K562 (cell line): ENCODE results near the gene CNTN5. TPM values are rescaled to one million over a fixed set of nuclear protein-coding genes. Genes with fewer than 3 reads are reported as not detected.
A peak's percentile ranks its signal among the peaks of the same experiment; 100 is the strongest.

Experiments used
- ATAC-seq: fragments of 200-7000 bp; cut with Tn5 transposase; 3 replicates; pipeline ENCODE4 v1.9.1; 2020; ENCODE audit warnings: moderate library complexity
- BruUV-seq: library from RNA; stranded (reverse); fragments of 400-500 nt; replicated peaks from 2 replicates; lab custom pipeline; 2021; lab: Mats Ljungman, UMichigan
- CTCF ChIA-PET: fragments of 300-600 bp; formaldehyde crosslinking; extraction: SDS; loops from one replicate; lab custom pipeline; 2021; ENCODE audit warnings: low intra/inter-chr PET ratio; lab: Yijun Ruan, JAX
- POLR2A ChIA-PET: fragments of 300-600, 350-650 bp; sonication (Branson Sonifier 250); formaldehyde crosslinking; extraction: SDS; loops from one replicate; lab custom pipeline; 2021; ENCODE audit warnings: antibody characterized with exemption, inconsistent platforms; lab: Yijun Ruan, JAX
- DNase-seq, 4 experiments: peaks; one replicate each; pipeline versions ENCODE4 v3.0.0 to v3.0.0-alpha.2; 2011 to 2018; ENCODE audit warnings: low spot score in 3 of 4, mixed read lengths in 3 of 4; ENCODE audit errors: extremely low read depth in 1 of 4
- FAIRE-seq: peaks from 2 replicates; lab custom pipeline; 2011; peaks lifted over from hg19 to GRCh38; lab: Jason Lieb, UNC
- H2AFZ ChIP-seq: 2 replicates; pipeline ENCODE4 v1.6.0; 2011; ENCODE audit warnings: low read depth, low read length, control low read depth, inconsistent platforms
- H3K27ac ChIP-seq: fragments of 200-600 bp; 3 replicates; pipeline ENCODE4 v1.8.0; 2011; ENCODE audit warnings: low read depth, mild to moderate bottlenecking, control low read depth, inconsistent platforms, low read length, moderate library complexity, mixed read lengths; ENCODE audit errors: extremely low read depth
- H3K27me3 ChIP-seq, 2 experiments: fragments of 300-600 bp in 1 of 2; 2 replicates in 1 of 2; 3 replicates in 1 of 2; pipeline versions ENCODE4 v1.6.0 to v1.8.0; 2011; ENCODE audit warnings: inconsistent platforms in 2 of 2, low read length in 2 of 2, mild to moderate bottlenecking in 1 of 2, mixed read lengths in 1 of 2, moderate library complexity in 1 of 2; ENCODE audit not compliant: control insufficient read depth in 2 of 2, insufficient read depth in 2 of 2
- H3K36me3 ChIP-seq: fragments of 300-600 bp; 3 replicates; pipeline ENCODE4 v1.8.0; 2011; ENCODE audit warnings: mild to moderate bottlenecking, low read length, inconsistent platforms; ENCODE audit not compliant: control insufficient read depth, insufficient read depth
- H3K4me1 ChIP-seq, 2 experiments: fragments of 200-600 bp in 1 of 2; replicated peaks in 1 of 2; 2 replicates in 1 of 2; 3 replicates in 1 of 2; pipeline versions ENCODE4 v1.5.1 to v1.8.0; 2011; ENCODE audit warnings: inconsistent platforms in 2 of 2, low read length in 2 of 2, mild to moderate bottlenecking in 1 of 2, mixed read lengths in 1 of 2, moderate library complexity in 1 of 2; ENCODE audit not compliant: control insufficient read depth in 2 of 2, insufficient read depth in 2 of 2
- H3K4me2 ChIP-seq: 2 replicates; pipeline ENCODE4 v1.6.1; 2011; ENCODE audit warnings: low read length, control low read depth, inconsistent platforms, mixed read lengths; ENCODE audit not compliant: insufficient read depth
- H3K4me3 ChIP-seq: fragments of 200-600 bp; sonication (generic), shearing (Covaris generic); 2 replicates; pipeline ENCODE4 v1.5.1; 2016; ENCODE audit warnings: control low read depth, inconsistent platforms
- H3K79me2 ChIP-seq: fragments of 200-600 bp; 3 replicates; pipeline ENCODE4 v1.8.0; 2011; ENCODE audit warnings: low read length, inconsistent platforms; ENCODE audit not compliant: control insufficient read depth, insufficient read depth
- H3K9ac ChIP-seq, 2 experiments: 2 replicates each; pipeline versions ENCODE4 v1.6.0 to v1.6.1; 2011; ENCODE audit warnings: low read depth in 2 of 2, low read length in 2 of 2, control low read depth in 1 of 2, inconsistent platforms in 1 of 2, mild to moderate bottlenecking in 1 of 2, mixed read lengths in 1 of 2; ENCODE audit not compliant: insufficient read depth in 1 of 2
- H3K9me1 ChIP-seq: one replicate; pipeline ENCODE4 v1.6.0; 2011; ENCODE audit warnings: inconsistent platforms, mild to moderate bottlenecking, low read length, moderate library complexity; ENCODE audit not compliant: control insufficient read depth, insufficient read depth
- H3K9me3 ChIP-seq: replicated peaks from 2 replicates; pipeline ENCODE4 v1.5.1; 2011; ENCODE audit warnings: low read depth, low read length, inconsistent platforms; ENCODE audit not compliant: control insufficient read depth, insufficient read depth
- H4K20me1 ChIP-seq: replicated peaks from 2 replicates; pipeline ENCODE4 v1.6.1; 2011; ENCODE audit warnings: low read length, inconsistent platforms, mixed read lengths; ENCODE audit not compliant: control insufficient read depth, insufficient read depth
- CCAR2 ChIP-seq: fragments of 200-400 bp; formaldehyde crosslinking; IDR thresholded peaks from 2 replicates; pipeline ENCODE4 v1.6.1; 2017; ENCODE audit warnings: mild to moderate bottlenecking, low read depth, low read length
- CHD2 ChIP-seq: IDR thresholded peaks from 2 replicates; pipeline ENCODE4 v1.6.1; 2011; ENCODE audit warnings: low read depth, low read length
- CREM ChIP-seq: IDR thresholded peaks from 2 replicates; pipeline ENCODE4 v1.6.1; 2014; ENCODE audit warnings: antibody characterized with exemption, low read depth
- DMBX1 ChIP-seq: fragments of 250-450 bp; sonication (Bioruptor Pico); IDR thresholded peaks from 2 replicates; pipeline ENCODE4 v1.8.0; 2022; ENCODE audit warnings: inconsistent platforms, mild to moderate bottlenecking, moderate library complexity, borderline replicate concordance
- ELK3 ChIP-seq: fragments of 450-650 bp; formaldehyde crosslinking; IDR thresholded peaks from 2 replicates; pipeline ENCODE4 v1.4.0; 2020; ENCODE audit warnings: mild to moderate bottlenecking
- ESRRB ChIP-seq: fragments of 250-450 bp; sonication (Bioruptor Pico); IDR thresholded peaks from 2 replicates; pipeline ENCODE4 v1.5.0; 2020; ENCODE audit warnings: mild to moderate bottlenecking, moderate library complexity, borderline replicate concordance
- FOS ChIP-seq: IDR thresholded peaks from 3 replicates; pipeline ENCODE4 v1.6.1; 2011; ENCODE audit not compliant: insufficient read length; ENCODE audit errors: extremely low read depth
- FOXJ2 ChIP-seq: fragments of 200-800 bp; sonication (Bioruptor generic); IDR thresholded peaks from 2 replicates; pipeline ENCODE4 v1.6.1; 2016; ENCODE audit warnings: missing genetic modification characterization, missing compliant biosample characterization
- HNRNPLL ChIP-seq: fragments of 200-400 bp; formaldehyde crosslinking; IDR thresholded peaks from 2 replicates; pipeline ENCODE4 v1.6.1; 2017; ENCODE audit warnings: low read length, low read depth, mild to moderate bottlenecking; ENCODE audit not compliant: poor library complexity, severe bottlenecking
- NCOA1 ChIP-seq: fragments of 450-650 bp; IDR thresholded peaks from 2 replicates; pipeline ENCODE4 v1.6.1; 2016; ENCODE audit warnings: low read depth
- PHF21A ChIP-seq: fragments of 450-650 bp; IDR thresholded peaks from 2 replicates; pipeline ENCODE4 v1.6.1; 2017; ENCODE audit warnings: low read depth, borderline replicate concordance
- POLR2G ChIP-seq: fragments of 200-400 bp; formaldehyde crosslinking; IDR thresholded peaks from 2 replicates; pipeline ENCODE4 v1.6.1; 2017; ENCODE audit warnings: low read depth, mild to moderate bottlenecking, antibody characterized with exemption, low read length, moderate library complexity
- RBFOX2 ChIP-seq: fragments of 200-400 bp; formaldehyde crosslinking; IDR thresholded peaks from 2 replicates; pipeline ENCODE4 v1.6.1; 2017; ENCODE audit warnings: low read depth, mild to moderate bottlenecking, low read length, moderate library complexity
- SAFB ChIP-seq: fragments of 200-400 bp; formaldehyde crosslinking; IDR thresholded peaks from 2 replicates; pipeline ENCODE4 v1.6.1; 2017; ENCODE audit warnings: low read depth, low read length, borderline replicate concordance
- SAFB2 ChIP-seq: fragments of 200-400 bp; formaldehyde crosslinking; IDR thresholded peaks from 2 replicates; pipeline ENCODE4 v1.6.1; 2018; ENCODE audit warnings: borderline replicate concordance, low read length, low read depth, moderate library complexity; ENCODE audit not compliant: severe bottlenecking
- TAF15 ChIP-seq: fragments of 200-400 bp; formaldehyde crosslinking; IDR thresholded peaks from 2 replicates; pipeline ENCODE4 v1.6.1; 2017; ENCODE audit warnings: mild to moderate bottlenecking, low read depth, low read length, moderate library complexity
- TCF7L2 ChIP-seq: fragments of 150-350 bp; IDR thresholded peaks from 2 replicates; pipeline ENCODE4 v1.6.1; 2016; ENCODE audit warnings: low read depth, mild to moderate bottlenecking, low read length, moderate library complexity
- ZNF75A ChIP-seq: fragments of 450-650 bp; formaldehyde crosslinking; IDR thresholded peaks from 2 replicates; pipeline ENCODE4 v1.4.0; 2020; ENCODE audit warnings: mild to moderate bottlenecking
- WGBS: fragments of 100-300 bp; shearing (Covaris generic); methylation state at CpG from one replicate; pipeline ENCODE4 v1.1.6; 2016; ENCODE audit warnings: low coverage, mixed read lengths; ENCODE audit not compliant: insufficient coverage; ENCODE audit errors: missing lambda C conversion rate; 5-methylcytosine and 5-hydroxymethylcytosine counted together
- in situ Hi-C: fragments of 300-500 bp; cut with MboI; formaldehyde crosslinking; loops from 4 replicates; pipeline ENCODE4 v1.15.0; 2018; ENCODE audit warnings: inconsistent platforms, mixed read lengths
- intact Hi-C: fragments of 100-400 bp; cut with micrococcal nuclease; formaldehyde crosslinking; loops from 2 replicates; pipeline ENCODE4 v1.14.2; 2022
- polyA plus RNA-seq, 8 experiments: library from polyadenylated mRNA; depleted of rRNA in 4 of 8; stranded (reverse) in 5 of 8; unstranded in 3 of 8; fragments of >200 nt; fragmentation: Nextera tagmentation in 2 of 8; fragmentation: Illumina TruSeq in 1 of 8; extraction: Ambion mirVana in 2 of 8; extraction: Trizol in 1 of 8; gene quantifications; 2 replicates each; pipeline versions ENCODE4 v1.2.1 to v1.2.3, GENCODE V29; 2011 to 2014; ENCODE audit warnings: inconsistent platforms in 1 of 8, missing spikeins in 1 of 8
- total RNA-seq, 7 experiments: library from RNA; depleted of rRNA in 6 of 7; stranded (reverse); fragments of >200 nt in 6 of 7; fragmentation: Illumina TruSeq in 2 of 7; extraction: Trizol in 2 of 7; gene quantifications; 2 replicates each; pipeline versions ENCODE4 v1.2.1 to v1.2.3, GENCODE V29; 2011 to 2021; ENCODE audit warnings: low replicate concordance in 1 of 7
- TF ChIP-seq, protein P1 (sequence below), 2 experiments: fragments of 450-650 bp; IDR thresholded peaks; 2 replicates each; pipeline ENCODE4 v1.6.1; 2016

CNTN5 gene
- total and polyA plus RNA-seq, 9 of the 15 experiments (the other 6 are each of a cell fraction or from before 2014, with no cell fraction given) = 0.03 TPM; not detected in 8

DNA sequence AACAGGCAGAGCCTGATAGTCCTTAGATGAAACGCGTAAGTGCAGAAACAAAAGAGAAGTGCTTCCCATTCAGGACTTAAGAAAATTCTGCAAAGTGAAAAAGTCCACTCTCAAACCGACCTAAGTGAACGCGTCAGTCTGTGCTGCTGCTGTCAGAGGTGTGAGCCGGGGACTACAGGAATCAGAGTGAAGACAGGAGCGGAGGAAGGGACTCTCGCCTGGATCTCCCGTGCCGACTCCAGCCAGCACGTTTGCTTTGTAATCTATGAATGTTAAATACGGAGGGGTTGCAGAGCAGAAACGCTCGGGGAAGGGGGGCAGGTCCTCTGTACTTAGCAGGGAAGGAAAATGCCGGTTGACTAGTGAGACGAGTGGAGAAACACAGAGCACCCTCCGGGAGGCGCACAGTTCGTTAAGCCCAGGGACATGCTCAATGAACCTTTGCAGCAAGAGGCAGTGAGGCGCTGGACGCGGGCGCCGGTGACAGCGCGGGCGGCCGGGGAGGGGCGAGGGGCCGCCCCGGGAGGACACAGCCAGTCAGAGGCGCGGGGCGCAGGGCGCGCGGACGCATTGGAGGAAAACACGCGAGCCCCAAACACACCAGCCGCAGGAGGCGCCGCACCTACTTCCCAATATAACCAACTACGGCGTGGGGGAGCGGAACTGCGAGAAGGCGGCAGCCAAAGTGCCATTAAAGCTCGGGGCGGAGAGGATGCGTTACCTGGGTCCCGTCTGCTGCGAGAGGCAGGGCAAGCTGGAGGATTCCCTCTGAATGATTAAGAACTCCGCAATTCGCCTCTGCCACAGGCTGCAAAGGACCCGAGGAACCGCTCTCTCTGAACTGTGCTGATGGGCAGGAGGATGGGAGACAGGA, at the start of gene CNTN5 (continued):
- TF ChIP-seq SAFB (no peak), DMBX1 (CRISPR knock-in tag) (no peak), NCOA1 (no peak), RBFOX2 (peak; percentile 59), POLR2G (peak; percentile 30; the same call in 1 of the 2 replicates), SAFB2 (no peak), CHD2 (no peak), TAF15 (no peak), CCAR2 (no peak), HNRNPLL (peak; percentile 62), CREM (no peak)

DNA sequence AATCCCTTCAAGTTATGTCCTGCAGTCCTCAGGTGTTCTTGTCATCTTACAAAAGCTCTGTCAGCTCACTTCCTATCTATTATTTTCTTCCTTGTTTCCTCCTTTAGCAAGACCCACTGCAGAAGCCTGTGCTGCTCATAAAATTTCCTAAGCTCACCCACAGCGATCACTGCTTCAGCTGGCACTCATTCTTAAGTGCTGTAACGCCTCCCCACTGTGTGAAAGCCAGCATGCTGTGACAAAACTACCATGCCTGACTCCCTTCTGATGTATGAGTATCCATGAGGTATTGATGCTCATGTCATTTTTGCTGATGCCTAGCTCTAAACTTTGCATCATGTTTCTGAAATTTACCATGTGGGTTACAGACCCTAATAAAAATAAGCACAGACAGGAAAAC, 41.5 kb upstream of the CNTN5 start:
- H3K9me1 ChIP-seq = no peaks in the 10 kb centered on the region
- H3K79me2 ChIP-seq = no peaks in the 10 kb centered on the region
- ChIA-PET CTCF (no interaction called here), POLR2A (no interaction called here)
- H2AFZ ChIP-seq = no peak overlapping the region
- H4K20me1 ChIP-seq = no peaks in the 10 kb centered on the region
- no peak for FAIRE-seq
- H3K9me3 ChIP-seq = no peaks in the 10 kb centered on the region
- no peak for DNase-seq
- no peak overlapping the region for H3K4me3 ChIP-seq
- no peaks in the 10 kb centered on the region for H3K27me3 ChIP-seq
- ATAC-seq = no peak
- no peaks in the 10 kb centered on the region for H3K4me1 ChIP-seq
- intact Hi-C loops (no loop called here), in situ Hi-C loops (no loop called here)
- H3K36me3 ChIP-seq = no peaks in the 10 kb centered on the region
- WGBS = 0% methylated on average over 2 of the region's 2 CpGs
- no peak overlapping the region for H3K27ac ChIP-seq
- H3K9ac ChIP-seq = no peak overlapping the region
- BruUV-seq = no TSS peak
- no peak overlapping the region for H3K4me2 ChIP-seq
- TF ChIP-seq FOS (no peak), ZNF75A (CRISPR knock-in tag) (no peak), FOXJ2 (no peak), ELK3 (CRISPR knock-in tag) (no peak), TCF7L2 (no peak), ESRRB (CRISPR knock-in tag) (no peak), PHF21A (no peak)
- TF ChIP-seq, protein P1, sequence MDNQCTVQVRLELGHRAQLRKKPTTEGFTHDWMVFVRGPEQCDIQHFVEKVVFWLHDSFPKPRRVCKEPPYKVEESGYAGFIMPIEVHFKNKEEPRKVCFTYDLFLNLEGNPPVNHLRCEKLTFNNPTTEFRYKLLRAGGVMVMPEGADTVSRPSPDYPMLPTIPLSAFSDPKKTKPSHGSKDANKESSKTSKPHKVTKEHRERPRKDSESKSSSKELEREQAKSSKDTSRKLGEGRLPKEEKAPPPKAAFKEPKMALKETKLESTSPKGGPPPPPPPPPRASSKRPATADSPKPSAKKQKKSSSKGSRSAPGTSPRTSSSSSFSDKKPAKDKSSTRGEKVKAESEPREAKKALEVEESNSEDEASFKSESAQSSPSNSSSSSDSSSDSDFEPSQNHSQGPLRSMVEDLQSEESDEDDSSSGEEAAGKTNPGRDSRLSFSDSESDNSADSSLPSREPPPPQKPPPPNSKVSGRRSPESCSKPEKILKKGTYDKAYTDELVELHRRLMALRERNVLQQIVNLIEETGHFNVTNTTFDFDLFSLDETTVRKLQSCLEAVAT (IDR thresholded peaks at IDR 0.05) = no peak
